Liver (tissue), 9 donors: ENCODE data around the gene ZNF780A. TPM values are rescaled to one million over a fixed set of nuclear protein-coding genes. Genes with fewer than 3 reads are reported as not detected.

Experiments used
- DNase-seq: peaks from one replicate; pipeline ENCODE4 v3.0.0-alpha.2; 2017; ENCODE audit warnings: low spot score
- H3K27ac ChIP-seq, 2 donors: one replicate each; pipeline ENCODE4 v1.7.0; 2013; ENCODE audit warnings: inconsistent platforms in 2 of 2, low read length in 2 of 2, control low read depth in 1 of 2, low read depth in 1 of 2, mild to moderate bottlenecking in 1 of 2
- H3K27me3 ChIP-seq, 4 donors: one replicate each; pipeline versions ENCODE4 v1.6.1 to v1.7.0; 2013; ENCODE audit warnings: low read length in 3 of 4, inconsistent platforms in 1 of 4, mild to moderate bottlenecking in 1 of 4, moderate library complexity in 1 of 4; ENCODE audit not compliant: control insufficient read depth in 4 of 4, insufficient read depth in 4 of 4
- H3K36me3 ChIP-seq, 4 donors: one replicate each; pipeline versions ENCODE4 v1.6.1 to v1.7.0; 2013; ENCODE audit warnings: low read length in 3 of 4, mild to moderate bottlenecking in 3 of 4, low read depth in 1 of 4, moderate library complexity in 1 of 4; ENCODE audit not compliant: control insufficient read depth in 4 of 4, insufficient read depth in 3 of 4
- H3K4me1 ChIP-seq, 4 donors: one replicate each; pipeline versions ENCODE4 v1.6.1 to v1.7.0; 2013; ENCODE audit warnings: low read length in 3 of 4, mild to moderate bottlenecking in 3 of 4, moderate library complexity in 1 of 4; ENCODE audit not compliant: control insufficient read depth in 4 of 4, insufficient read depth in 4 of 4
- H3K4me3 ChIP-seq, 3 donors: one replicate each; pipeline versions ENCODE4 v1.6.1 to v1.7.0; 2013; ENCODE audit warnings: low read length in 3 of 3, control low read depth in 1 of 3, low read depth in 1 of 3, mild to moderate bottlenecking in 1 of 3
- H3K9ac ChIP-seq, 2 donors: one replicate each; pipeline ENCODE4 v1.7.0; 2013; ENCODE audit warnings: low read length in 2 of 2, mild to moderate bottlenecking in 2 of 2, moderate library complexity in 2 of 2, control low read depth in 1 of 2, low read depth in 1 of 2
- H3K9me3 ChIP-seq, 4 donors: one replicate each; pipeline versions ENCODE4 v1.6.1 to v1.7.0; 2013; ENCODE audit warnings: low read length in 3 of 4; ENCODE audit not compliant: control insufficient read depth in 4 of 4
- EGR1 ChIP-seq, 2 donors: IDR thresholded peaks; 2 replicates each; pipeline ENCODE4 v1.6.1; 2016 to 2018; ENCODE audit warnings: antibody characterized with exemption in 2 of 2, low read depth in 2 of 2
- FOXA1 ChIP-seq: IDR thresholded peaks from 2 replicates; pipeline ENCODE4 v1.6.1; 2016; ENCODE audit warnings: antibody characterized with exemption
- FOXA2 ChIP-seq: IDR thresholded peaks from 2 replicates; pipeline ENCODE4 v1.6.1; 2016; ENCODE audit warnings: antibody characterized with exemption
- GABPA ChIP-seq, 2 donors: IDR thresholded peaks in 1 of 2; conservative IDR thresholded peaks in 1 of 2; 2 replicates each; pipeline ENCODE4 v1.6.1; 2016; ENCODE audit warnings: antibody characterized with exemption in 2 of 2, mild to moderate bottlenecking in 1 of 2, moderate library complexity in 1 of 2
- HNF4A ChIP-seq, 2 donors: conservative IDR thresholded peaks; 2 replicates each; pipeline ENCODE4 v1.6.1; 2016; ENCODE audit warnings: antibody characterized with exemption in 2 of 2, mild to moderate bottlenecking in 2 of 2
- HNF4G ChIP-seq: IDR thresholded peaks from 2 replicates; pipeline ENCODE4 v1.6.1; 2016; ENCODE audit warnings: antibody characterized with exemption
- JUND ChIP-seq, 2 donors: IDR thresholded peaks; 2 replicates each; pipeline ENCODE4 v1.6.1; 2016; ENCODE audit warnings: antibody characterized with exemption in 2 of 2
- NR2F2 ChIP-seq: IDR thresholded peaks from 2 replicates; pipeline ENCODE4 v1.6.1; 2016; ENCODE audit warnings: antibody characterized with exemption
- RAD21 ChIP-seq, 2 donors: IDR thresholded peaks; 2 replicates each; pipeline ENCODE4 v1.6.1; 2016; ENCODE audit warnings: antibody characterized with exemption in 2 of 2, mild to moderate bottlenecking in 2 of 2
- RXRA ChIP-seq, 2 donors: IDR thresholded peaks; 2 replicates each; pipeline ENCODE4 v1.6.1; 2017 to 2018; ENCODE audit warnings: antibody characterized with exemption in 2 of 2, mild to moderate bottlenecking in 1 of 2
- SP1 ChIP-seq: IDR thresholded peaks from 2 replicates; pipeline ENCODE4 v1.6.1; 2018; ENCODE audit warnings: antibody characterized with exemption, mild to moderate bottlenecking
- TAF1 ChIP-seq: conservative IDR thresholded peaks from 2 replicates; pipeline ENCODE4 v1.6.1; 2016; ENCODE audit warnings: antibody characterized with exemption, mild to moderate bottlenecking
- YY1 ChIP-seq: IDR thresholded peaks from 2 replicates; pipeline ENCODE4 v1.6.1; 2016; ENCODE audit warnings: antibody characterized with exemption, mild to moderate bottlenecking
- WGBS: extraction: QIAGEN DNeasy Blood & Tissue Kit; methylation state at CpG from one replicate; pipeline ENCODE4 v1.1.7; 2013; 5-methylcytosine and 5-hydroxymethylcytosine counted together
- polyA plus RNA-seq, 2 donors: library from polyadenylated mRNA; stranded (reverse) in 1 of 2; unstranded in 1 of 2; fragments of 200-250 nt in 1 of 2; fragments of >200 nt in 1 of 2; fragmentation: Nextera tagmentation in 1 of 2; extraction: Ambion mirVana in 1 of 2; gene quantifications; one replicate each; pipeline versions ENCODE4 v1.2.1 to v1.2.3, GENCODE V29; 2013 to 2015
- total RNA-seq, 2 donors: library from RNA; depleted of rRNA; stranded (reverse); fragments of >200 nt; gene quantifications; one replicate each; pipeline ENCODE4 v1.2.3, GENCODE V29; 2014
- TF ChIP-seq, protein P1 (sequence below): IDR thresholded peaks from 2 replicates; pipeline ENCODE4 v1.6.1; 2016; ENCODE audit warnings: antibody characterized with exemption
- TF ChIP-seq, protein P2 (sequence below): IDR thresholded peaks from 2 replicates; pipeline ENCODE4 v1.6.1; 2016; ENCODE audit warnings: antibody characterized with exemption, mild to moderate bottlenecking
- TF ChIP-seq, protein P3 (sequence below): IDR thresholded peaks from 2 replicates; pipeline ENCODE4 v1.6.1; 2016; ENCODE audit warnings: antibody characterized with exemption
- TF ChIP-seq, protein P4 (sequence below): IDR thresholded peaks from 2 replicates; pipeline ENCODE4 v1.6.1; 2016; ENCODE audit warnings: antibody characterized with exemption
- TF ChIP-seq, protein P5 (sequence below): fragments of 150-350 bp; IDR thresholded peaks from 2 replicates; pipeline ENCODE4 v1.5.1; 2017; ENCODE audit warnings: improper control_type of control experiment, low read depth, low read length; ENCODE audit not compliant: missing input control
- donor health status: healthy.
- donor health status: healthy.
- donor health status: healthy.
- donor health status: healthy.
- donor health status: healthy.

ZNF780A gene
- total and polyA plus RNA-seq, 4 donors, result 10.9 to 18.7 (median 14.0) TPM

DNA sequence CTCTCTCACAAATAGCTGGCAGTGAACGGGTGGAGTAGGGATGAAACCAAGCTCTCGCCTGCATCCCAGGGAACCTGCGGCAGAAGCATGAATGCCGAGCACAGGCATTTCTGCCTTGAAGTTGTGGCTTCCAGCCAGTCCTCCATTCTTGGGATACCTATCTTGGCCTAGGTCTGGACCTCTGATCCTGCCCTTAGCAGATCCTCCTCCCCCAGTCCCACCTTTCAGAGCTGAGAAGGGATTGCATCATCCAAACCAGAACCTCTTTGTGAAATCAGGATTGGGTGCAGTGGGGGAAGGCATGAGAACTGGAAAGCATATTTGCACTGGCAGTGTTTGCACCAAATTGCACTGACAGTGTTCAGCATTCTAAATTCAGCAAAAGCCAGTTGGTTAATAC is 5.8 kb downstream of the ZNF780A start (continued):
- TF ChIP-seq, protein P1, sequence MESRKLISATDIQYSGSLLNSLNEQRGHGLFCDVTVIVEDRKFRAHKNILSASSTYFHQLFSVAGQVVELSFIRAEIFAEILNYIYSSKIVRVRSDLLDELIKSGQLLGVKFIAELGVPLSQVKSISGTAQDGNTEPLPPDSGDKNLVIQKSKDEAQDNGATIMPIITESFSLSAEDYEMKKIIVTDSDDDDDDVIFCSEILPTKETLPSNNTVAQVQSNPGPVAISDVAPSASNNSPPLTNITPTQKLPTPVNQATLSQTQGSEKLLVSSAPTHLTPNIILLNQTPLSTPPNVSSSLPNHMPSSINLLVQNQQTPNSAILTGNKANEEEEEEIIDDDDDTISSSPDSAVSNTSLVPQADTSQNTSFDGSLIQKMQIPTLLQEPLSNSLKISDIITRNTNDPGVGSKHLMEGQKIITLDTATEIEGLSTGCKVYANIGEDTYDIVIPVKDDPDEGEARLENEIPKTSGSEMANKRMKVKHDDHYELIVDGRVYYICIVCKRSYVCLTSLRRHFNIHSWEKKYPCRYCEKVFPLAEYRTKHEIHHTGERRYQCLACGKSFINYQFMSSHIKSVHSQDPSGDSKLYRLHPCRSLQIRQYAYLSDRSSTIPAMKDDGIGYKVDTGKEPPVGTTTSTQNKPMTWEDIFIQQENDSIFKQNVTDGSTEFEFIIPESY, result no peak

DNA sequence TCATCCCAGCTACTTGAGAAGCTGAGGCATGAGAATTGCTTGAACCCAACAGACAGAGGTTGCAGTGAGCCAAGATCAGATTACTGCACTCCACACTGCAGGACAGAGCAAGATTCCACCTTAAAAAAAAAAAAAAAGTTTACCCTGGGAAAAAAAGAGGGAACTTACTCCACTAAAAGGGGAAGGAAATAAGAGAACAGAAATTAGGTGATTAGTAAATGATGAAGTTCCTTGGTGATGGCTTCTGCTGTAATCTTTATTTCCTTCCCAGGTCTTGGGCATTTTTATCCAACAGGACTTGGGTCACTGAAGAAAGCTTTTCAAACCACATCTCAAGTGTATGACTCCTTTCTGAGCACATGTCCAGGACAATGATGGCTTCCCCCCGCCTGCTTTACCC is 9.3 kb downstream of the ZNF780A start:
- Histone ChIP-seq H3K36me3 (peaks cover 17 to 69% (median 53%) of the 10 kb centered on the region in 4 donors), H3K9me3 (peaks cover 8 to 20% (median 13%) of the 10 kb centered on the region in 4 donors), H3K27me3 (no peaks in the 10 kb centered on the region), H3K27ac (no peak overlapping the region), H3K4me1 (peaks cover 0 to 2% (median 0%) of the 10 kb centered on the region in 4 donors), H3K4me3 (no peak overlapping the region), H3K9ac (no peak overlapping the region)
- 98% methylated on average over 1 of the region's 1 CpG for WGBS
- no peak for DNase-seq
- TF ChIP-seq JUND (IDR thresholded peaks at IDR 0.05) (no peak), GABPA (IDR thresholded peaks at IDR 0.05 in 1 of 2, conservative IDR thresholded peaks at IDR 0.05 in 1 of 2) (no peak), FOXA1 (no peak), HNF4G (no peak), HNF4A (conservative IDR thresholded peaks at IDR 0.05) (no peak), RAD21 (IDR thresholded peaks at IDR 0.05) (no peak), SP1 (no peak)

DNA sequence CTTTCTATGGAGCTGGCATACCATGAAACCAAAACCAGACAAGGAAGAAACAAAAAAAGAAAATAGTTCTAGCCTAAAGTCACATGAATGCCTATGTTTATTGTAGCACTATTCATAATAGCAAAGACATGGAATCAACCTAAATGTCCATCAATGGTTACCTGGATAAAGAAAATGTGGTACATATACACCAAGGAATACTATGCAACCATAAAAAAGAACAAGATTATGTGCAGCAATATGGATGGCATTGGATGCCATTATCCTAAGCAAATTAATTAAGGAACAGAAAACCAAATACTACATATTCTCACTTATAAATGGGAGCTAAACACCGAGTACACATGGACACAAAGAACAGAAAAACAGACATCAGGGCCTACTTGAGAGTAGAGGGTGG is 10.5 kb downstream of the ZNF780A start:
- no peak overlapping the region for H3K27ac ChIP-seq
- no peak for DNase-seq
- TF ChIP-seq SP1 (no peak), RXRA (IDR thresholded peaks at IDR 0.05) (no peak), JUND (IDR thresholded peaks at IDR 0.05) (no peak), RAD21 (IDR thresholded peaks at IDR 0.05) (no peak), GABPA (IDR thresholded peaks at IDR 0.05 in 1 of 2, conservative IDR thresholded peaks at IDR 0.05 in 1 of 2) (no peak), HNF4G (no peak), YY1 (no peak), NR2F2 (no peak), EGR1 (IDR thresholded peaks at IDR 0.05; ENCODE audit: low read depth in 2 of 2) (no peak), FOXA1 (no peak), TAF1 (no peak), HNF4A (conservative IDR thresholded peaks at IDR 0.05) (no peak), FOXA2 (no peak)
- TF ChIP-seq, protein P2, sequence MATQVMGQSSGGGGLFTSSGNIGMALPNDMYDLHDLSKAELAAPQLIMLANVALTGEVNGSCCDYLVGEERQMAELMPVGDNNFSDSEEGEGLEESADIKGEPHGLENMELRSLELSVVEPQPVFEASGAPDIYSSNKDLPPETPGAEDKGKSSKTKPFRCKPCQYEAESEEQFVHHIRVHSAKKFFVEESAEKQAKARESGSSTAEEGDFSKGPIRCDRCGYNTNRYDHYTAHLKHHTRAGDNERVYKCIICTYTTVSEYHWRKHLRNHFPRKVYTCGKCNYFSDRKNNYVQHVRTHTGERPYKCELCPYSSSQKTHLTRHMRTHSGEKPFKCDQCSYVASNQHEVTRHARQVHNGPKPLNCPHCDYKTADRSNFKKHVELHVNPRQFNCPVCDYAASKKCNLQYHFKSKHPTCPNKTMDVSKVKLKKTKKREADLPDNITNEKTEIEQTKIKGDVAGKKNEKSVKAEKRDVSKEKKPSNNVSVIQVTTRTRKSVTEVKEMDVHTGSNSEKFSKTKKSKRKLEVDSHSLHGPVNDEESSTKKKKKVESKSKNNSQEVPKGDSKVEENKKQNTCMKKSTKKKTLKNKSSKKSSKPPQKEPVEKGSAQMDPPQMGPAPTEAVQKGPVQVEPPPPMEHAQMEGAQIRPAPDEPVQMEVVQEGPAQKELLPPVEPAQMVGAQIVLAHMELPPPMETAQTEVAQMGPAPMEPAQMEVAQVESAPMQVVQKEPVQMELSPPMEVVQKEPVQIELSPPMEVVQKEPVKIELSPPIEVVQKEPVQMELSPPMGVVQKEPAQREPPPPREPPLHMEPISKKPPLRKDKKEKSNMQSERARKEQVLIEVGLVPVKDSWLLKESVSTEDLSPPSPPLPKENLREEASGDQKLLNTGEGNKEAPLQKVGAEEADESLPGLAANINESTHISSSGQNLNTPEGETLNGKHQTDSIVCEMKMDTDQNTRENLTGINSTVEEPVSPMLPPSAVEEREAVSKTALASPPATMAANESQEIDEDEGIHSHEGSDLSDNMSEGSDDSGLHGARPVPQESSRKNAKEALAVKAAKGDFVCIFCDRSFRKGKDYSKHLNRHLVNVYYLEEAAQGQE, result no peak
- TF ChIP-seq, protein P3, sequence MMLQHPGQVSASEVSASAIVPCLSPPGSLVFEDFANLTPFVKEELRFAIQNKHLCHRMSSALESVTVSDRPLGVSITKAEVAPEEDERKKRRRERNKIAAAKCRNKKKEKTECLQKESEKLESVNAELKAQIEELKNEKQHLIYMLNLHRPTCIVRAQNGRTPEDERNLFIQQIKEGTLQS, result no peak
- TF ChIP-seq, protein P1, result no peak
- TF ChIP-seq, protein P4, sequence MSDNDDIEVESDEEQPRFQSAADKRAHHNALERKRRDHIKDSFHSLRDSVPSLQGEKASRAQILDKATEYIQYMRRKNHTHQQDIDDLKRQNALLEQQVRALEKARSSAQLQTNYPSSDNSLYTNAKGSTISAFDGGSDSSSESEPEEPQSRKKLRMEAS, result no peak
- TF ChIP-seq, protein P5, sequence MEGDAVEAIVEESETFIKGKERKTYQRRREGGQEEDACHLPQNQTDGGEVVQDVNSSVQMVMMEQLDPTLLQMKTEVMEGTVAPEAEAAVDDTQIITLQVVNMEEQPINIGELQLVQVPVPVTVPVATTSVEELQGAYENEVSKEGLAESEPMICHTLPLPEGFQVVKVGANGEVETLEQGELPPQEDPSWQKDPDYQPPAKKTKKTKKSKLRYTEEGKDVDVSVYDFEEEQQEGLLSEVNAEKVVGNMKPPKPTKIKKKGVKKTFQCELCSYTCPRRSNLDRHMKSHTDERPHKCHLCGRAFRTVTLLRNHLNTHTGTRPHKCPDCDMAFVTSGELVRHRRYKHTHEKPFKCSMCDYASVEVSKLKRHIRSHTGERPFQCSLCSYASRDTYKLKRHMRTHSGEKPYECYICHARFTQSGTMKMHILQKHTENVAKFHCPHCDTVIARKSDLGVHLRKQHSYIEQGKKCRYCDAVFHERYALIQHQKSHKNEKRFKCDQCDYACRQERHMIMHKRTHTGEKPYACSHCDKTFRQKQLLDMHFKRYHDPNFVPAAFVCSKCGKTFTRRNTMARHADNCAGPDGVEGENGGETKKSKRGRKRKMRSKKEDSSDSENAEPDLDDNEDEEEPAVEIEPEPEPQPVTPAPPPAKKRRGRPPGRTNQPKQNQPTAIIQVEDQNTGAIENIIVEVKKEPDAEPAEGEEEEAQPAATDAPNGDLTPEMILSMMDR, result no peak
- 97% methylated on average over 1 of the region's 1 CpG for WGBS
- no peaks in the 10 kb centered on the region for H3K4me1 ChIP-seq
- H3K36me3 ChIP-seq, result peaks cover 20 to 80% (median 64%) of the 10 kb centered on the region in 4 donors
- no peak overlapping the region for H3K9ac ChIP-seq
- H3K27me3 ChIP-seq, result no peaks in the 10 kb centered on the region
- H3K9me3 ChIP-seq, result peaks cover 10 to 30% (median 20%) of the 10 kb centered on the region in 4 donors
- H3K4me3 ChIP-seq, result no peak overlapping the region
